ACHN (cell line): ENCODE measurements around the gene NID2.

Experiments
- DNase-seq: peaks from one replicate; pipeline ENCODE4 v3.0.0-alpha.2; 2015
- in situ Hi-C: cut with HindIII; loops from 2 replicates; pipeline ENCODE4 v1.10.0; 2017; ENCODE audit warnings: low sequenced_read_pairs, low pct_ligation_motif_present, low pct_unique_long_range_greater_than_20kb

NID2 gene

DNA sequence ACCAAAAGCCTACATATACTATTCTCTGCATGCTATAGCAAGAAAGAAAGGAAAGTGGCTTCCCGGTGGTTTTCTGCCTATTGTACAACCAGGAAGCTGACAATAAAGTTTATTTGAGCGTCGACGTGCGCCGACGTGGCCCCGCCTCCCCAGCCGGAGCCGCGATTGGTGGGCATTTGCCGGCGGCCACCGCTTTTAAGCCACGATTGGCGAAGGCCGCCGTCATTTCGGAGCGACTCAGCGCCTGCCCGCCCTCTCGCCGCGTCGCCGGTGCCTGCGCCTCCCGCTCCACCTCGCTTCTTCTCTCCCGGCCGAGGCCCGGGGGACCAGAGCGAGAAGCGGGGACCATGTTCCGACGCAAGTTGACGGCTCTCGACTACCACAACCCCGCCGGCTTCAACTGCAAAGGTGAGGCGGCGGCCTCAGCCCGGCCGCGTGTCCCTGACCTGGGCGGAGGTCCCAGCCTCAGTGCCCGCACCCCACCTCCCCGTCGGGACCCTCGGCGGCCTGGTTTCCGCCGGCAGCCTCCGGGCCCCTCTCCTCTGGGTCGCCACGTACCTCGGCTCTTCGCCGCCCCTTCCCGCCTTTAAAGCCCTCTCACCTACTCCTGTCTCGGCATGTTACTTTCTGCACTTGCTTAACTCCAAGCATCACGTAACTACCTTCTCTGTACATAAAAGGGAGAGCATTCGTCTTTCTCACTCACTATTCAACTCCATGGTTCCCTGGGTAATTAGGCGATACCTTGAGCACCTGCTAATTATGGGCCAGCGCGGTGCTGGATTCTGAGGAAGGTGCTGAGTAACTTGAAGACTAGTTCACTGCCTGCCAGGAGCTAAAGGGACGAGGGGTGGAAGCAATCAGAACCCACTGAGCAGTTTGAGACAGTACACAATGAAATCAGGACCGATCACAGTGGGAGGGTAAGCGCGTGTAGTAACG, 79.3 kb downstream of the NID2 start, which contains the start of gene RTRAF:
RTRAF (plus strand) TSS at position 254 of the 942 bp plus-strand sequence; CDS start at position 348, 94 bp downstream.
- in situ Hi-C loops: no loop called here
- DNase-seq: peak; percentile 85

DNA sequence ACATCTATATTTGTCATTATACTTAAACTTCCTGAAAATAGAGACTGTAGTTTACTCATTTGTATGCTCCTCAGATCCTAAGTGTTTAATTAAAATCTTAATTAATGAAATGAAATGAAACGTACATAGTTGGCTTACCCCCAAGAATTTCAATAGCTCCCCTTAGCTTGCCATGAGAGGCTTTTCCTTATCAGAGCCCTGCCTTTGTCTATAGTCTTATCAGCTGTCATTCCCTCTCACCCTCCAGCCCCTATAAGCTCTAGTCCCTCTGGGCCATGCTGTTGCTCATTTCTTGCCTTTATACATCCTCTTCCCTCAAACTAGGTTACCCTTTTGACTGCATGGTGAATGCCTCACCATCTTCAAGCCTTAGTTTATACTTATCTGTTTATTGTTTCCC, 80.6 kb downstream of the NID2 start:
- in situ Hi-C loops: no loop called here
- DNase-seq: no peak

DNA sequence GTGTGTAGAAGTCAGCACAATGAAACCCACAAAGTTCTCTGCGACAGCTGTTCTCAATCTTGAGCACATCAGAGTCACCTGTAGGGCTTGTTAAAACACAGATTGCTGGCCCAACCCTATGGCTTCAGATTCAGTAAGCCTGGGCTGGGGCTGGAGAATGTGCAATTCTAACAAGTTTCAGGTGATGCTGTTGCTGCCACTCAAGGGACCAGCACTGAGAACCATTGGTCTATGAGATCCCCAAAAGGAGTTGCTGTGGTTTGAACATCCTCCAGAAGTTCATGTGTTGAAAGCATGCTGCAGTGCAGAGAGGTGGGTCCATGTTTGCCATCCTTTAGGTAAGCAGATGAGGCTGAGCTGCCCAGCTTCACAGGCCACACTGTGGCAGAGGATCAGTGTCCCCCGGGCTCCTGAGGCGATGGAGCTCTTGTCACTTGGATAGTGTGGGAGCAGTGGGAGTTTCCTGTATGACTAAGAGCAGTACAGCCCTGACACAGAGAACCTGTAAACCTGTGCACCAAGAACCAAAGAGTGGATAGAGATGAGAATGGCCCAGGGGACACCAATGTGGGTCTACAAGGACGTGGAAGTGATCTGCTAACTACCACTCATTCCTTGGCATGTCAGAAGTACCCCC, 87.5 kb downstream of the NID2 start:
- in situ Hi-C loops: no loop called here
- DNase-seq: no peak

DNA sequence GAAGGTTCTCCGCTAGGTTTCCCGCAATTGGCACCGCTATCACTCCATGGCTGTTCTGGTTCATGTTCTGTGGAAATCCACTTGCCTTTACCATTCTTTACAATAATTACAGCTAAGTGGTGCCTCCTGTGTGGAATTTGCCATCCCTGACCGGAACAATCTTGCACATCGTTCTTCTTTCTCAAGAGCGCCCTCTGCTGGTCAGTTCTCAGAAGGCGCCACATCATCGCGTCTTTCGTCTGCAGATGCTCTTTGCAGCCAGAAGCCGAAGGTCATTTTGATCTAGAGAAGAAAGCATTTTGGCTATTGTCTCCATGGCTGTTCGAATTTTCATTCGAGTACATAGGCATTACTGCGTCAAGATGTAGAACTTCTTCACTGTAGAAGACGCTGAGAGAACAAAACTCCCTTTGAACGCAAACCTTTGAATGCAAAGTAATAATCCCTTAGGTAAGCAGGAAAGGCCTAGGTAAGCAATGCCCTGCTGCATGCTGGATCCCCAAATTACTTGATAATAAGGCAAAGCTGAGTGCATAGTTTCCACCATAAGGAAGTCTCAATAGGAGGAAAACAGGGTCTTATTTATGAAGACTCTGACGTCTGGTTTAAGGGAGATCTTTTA, 89.7 kb downstream of the NID2 start:
- peak; percentile 66 for DNase-seq
- in situ Hi-C loops: no loop called here

DNA sequence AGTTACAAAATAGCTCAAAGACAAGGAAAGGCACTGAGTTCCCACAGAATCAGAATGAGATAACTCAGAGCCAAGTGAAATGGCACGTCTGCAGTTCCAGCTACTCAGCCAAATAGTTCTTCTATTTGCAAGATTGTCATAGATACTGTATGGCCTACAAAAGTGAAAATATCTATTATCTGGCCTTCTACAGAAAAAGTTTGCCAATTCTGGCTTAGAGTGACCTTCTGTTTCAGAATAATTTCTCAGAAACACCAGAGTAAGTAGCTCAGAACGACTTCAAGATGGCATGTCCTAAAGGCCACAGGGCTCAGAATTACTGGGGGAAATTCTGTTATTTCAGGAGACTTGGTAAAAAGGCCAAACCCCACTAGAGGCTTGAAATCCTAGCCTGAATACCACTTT, 90.2 kb downstream of the NID2 start:
- DNase-seq: no peak
- in situ Hi-C loops: no loop called here

DNA sequence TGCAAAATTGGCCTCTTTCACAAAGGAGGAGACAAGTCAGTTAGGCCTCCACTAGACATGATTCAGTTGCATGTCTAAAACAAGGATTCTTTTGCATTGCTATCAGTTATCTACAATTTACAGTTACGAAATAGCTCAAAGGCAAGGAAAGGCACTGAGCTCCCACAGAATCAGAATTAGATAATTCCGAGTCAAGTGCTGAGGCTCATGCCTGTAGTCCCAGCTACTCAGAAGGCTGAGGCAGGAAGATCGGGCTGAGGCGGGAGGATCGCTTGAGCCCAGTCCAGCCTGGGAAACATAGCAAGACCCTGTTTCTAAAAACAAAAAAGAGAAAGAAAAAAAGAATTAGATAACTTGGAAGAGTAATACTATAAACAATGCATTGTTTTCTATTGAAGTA, 91.8 kb downstream of the NID2 start:
- in situ Hi-C loops: no loop called here
- no peak for DNase-seq

DNA sequence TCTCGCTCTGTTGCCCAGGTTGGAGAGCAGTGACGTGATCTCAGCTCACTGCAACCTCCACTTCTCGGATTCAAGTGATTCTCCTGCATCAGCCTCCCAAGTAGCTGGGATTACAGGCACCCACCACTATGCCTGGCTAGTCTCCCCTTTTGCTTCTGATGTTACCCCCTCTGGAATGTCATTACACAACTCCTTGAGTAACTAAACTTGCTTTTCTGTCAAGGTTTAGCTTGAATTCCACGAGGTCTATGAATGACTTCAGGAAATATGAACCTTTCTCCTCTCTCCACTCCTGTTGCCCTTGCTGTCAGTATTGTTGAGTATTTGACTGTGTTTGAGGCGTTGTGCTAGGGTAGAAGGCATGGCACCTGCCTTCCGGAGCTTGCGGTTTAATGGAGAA, 96.3 kb downstream of the NID2 start:
- no peak for DNase-seq
- in situ Hi-C loops: no loop called here

DNA sequence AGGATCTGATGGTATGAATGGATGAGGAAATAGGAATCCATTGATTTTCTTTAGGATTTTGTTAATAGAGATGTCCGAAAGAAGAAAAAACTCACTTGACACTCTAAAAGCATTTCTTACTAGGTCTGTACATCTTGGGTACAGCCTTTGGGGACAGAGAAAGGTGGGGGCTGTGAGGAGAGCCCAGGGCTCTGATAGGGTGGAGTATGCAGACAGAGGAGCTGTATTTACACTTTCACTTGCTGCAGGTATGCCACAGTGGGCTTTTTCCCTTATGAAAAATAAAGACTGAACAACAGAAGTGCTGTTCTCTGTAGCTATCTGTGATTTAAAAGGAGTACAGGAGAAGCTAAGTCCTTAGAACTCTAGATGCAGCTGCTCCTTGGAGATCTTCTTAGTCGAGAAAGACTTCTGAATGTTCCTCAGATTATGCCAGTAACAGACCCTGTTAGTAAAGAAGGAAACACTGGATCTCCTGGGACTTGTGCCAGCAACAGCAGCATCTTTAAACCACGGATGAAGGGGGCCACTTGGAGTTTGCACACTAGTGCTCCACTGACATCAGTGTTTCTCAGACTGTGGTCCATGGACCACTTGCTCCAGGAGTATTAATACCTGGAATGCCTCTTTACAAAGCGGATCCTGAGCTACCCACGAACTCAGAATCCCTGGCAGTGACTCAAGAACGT, 98.9 kb downstream of the NID2 start:
- no peak for DNase-seq
- in situ Hi-C loops: no loop called here

DNA sequence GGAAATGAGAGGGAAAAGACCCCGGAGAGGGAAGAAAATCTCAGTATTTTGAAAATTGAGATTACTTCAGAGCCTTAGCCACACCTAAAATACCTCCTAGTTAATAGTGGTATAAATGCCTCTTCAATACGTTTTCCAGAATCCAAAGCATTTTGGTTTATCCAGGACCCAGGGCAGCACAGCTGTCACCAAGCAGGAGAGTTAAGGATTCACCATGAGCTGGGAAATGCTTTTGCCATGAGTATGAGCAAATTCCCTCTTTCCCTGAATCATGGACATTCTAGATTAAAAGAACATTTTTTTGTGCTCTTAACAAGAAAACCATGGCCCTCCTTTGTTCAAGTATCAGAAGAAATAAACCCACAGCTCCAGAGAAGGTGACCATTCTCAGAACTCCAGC, 101.3 kb downstream of the NID2 start:
- in situ Hi-C loops: no loop called here
- DNase-seq: no peak

DNA sequence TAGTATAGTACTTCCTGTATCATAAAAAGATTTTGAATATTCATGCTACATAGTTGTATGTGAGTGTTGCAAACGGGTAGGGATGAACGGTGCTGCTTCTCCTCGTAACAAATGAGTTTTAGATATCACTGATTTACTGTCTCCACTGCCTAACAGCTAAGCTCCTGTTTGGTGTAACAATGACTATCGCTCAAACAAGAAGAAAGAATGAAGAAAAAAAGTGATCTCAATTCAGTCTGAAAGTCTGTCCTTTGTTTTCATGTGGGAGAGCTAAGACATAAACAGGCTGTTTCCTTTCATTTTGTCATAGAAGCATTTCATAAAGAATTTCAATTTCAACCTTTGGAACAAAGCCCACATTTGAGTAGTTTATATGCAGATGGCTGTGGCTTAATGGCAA, 105.6 kb downstream of the NID2 start:
- in situ Hi-C loops: no loop called here

DNA sequence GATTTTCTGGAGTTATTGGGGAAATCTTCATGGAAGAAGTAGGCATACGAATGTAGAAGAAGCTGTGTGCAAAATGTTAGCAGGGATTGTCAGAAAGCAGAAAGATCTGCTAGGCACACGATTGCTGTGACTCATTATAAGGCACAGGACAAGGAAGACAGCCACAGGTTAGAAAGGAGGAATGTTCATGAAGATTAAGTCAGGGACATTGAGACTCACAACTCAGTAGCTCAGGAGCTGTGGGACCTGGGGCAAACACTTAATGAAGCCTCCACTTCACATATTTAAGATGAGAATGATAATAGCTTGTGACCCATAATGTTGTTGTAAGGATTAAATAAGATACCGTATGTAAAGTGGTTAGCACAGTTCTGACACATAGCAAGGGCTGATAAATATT, 106.1 kb downstream of the NID2 start:
- no peak for DNase-seq
- in situ Hi-C loops: no loop called here

More for the DNA sequence above, 105.6 kb downstream of the NID2 start:
- no peak for DNase-seq

DNA sequence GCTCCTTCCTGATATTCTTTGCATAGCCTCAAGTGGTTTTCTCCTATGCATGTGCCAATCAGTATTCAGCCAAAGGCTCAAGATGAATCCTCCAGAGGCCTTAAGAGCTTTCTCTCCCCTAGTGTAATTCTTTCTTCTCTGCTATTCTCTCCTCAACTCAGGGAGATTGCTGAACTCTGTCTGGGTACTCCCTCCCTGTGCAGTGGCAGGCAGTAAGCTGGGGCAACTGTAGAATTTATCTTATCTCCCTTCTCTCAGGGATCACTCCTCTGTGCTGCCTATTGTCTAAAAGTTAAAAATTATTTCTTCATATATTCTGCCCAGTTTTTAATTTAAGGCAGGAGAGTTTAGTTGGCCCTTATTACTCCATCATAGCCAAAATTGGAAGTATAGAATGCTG, 108.0 kb downstream of the NID2 start:
- in situ Hi-C loops: no loop called here
- DNase-seq: no peak

DNA sequence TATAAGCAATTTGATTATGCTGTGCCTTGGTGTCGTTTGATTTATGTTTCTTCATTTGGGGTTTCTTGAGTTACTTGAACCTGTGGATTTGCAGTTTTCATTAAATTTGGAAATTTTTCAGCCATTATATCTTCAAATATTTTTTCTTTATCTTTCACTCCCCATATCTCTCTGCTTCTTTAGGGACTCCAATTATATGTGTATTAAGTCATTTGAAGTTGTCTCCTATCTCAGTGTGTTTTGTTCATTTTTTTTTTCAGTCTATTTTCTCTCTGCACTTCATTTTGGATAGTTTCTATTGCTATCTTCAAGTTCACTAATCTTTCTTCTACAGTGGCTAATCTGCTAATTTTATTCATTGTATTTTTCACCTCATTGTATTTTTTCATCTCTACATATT, 108.9 kb downstream of the NID2 start:
- in situ Hi-C loops: no loop called here

DNA sequence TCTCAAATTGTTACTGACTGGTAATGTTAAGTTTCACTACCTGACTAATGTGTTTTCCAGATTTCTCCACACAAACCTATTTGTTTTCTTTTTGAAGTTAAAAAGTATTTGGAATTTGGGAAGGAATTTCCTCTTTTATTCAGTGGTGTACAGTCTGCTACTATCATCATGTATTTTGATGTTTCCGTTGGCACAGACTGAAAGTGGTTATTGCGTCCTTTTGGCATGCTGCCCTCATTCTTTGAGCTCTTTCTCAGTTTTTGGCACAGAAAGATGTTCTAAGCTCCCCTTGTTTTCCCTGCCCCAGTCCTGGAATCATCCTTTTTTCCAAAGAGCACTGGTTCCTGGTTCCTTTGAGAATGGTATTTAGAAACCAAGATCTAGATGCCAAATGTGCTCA, 110.9 kb downstream of the NID2 start:
- no peak for DNase-seq
- in situ Hi-C loops: no loop called here

More for the DNA sequence above, 108.9 kb downstream of the NID2 start:
- no peak for DNase-seq
